Kidney (tissue), 14 donors: Measurements from ENCODE around the gene XPR1. TPM values are rescaled to one million over a fixed set of nuclear protein-coding genes. Genes with fewer than 3 reads are reported as not detected.

Experiments used
- DNase-seq, 5 donors: peaks; one replicate each; pipeline ENCODE4 v3.0.0-alpha.2; 2013 to 2020
- FAIRE-seq: peaks from 2 replicates; lab custom pipeline; 2012; peaks lifted over from hg19 to GRCh38; lab: Jason Lieb, UNC
- H3K27ac ChIP-seq, 2 donors: one replicate each; pipeline ENCODE4 v1.7.0; 2013; ENCODE audit warnings: low read depth in 2 of 2, low read length in 2 of 2, inconsistent platforms in 1 of 2
- H3K27me3 ChIP-seq: one replicate; pipeline ENCODE4 v1.7.1; 2013; ENCODE audit warnings: low read length, inconsistent platforms; ENCODE audit not compliant: control insufficient read depth, insufficient read depth
- H3K36me3 ChIP-seq, 3 donors: one replicate each; pipeline versions ENCODE4 v1.7.0 to v1.7.1; 2013; ENCODE audit warnings: low read length in 3 of 3, control low read depth in 1 of 3, inconsistent platforms in 1 of 3; ENCODE audit not compliant: insufficient read depth in 3 of 3, control insufficient read depth in 2 of 3
- H3K4me1 ChIP-seq, 3 donors: one replicate each; pipeline versions ENCODE4 v1.7.0 to v1.7.1; 2013; ENCODE audit warnings: low read length in 3 of 3, inconsistent platforms in 1 of 3, low read depth in 1 of 3; ENCODE audit not compliant: control insufficient read depth in 2 of 3, insufficient read depth in 2 of 3
- H3K4me3 ChIP-seq, 3 donors: one replicate each; pipeline versions ENCODE4 v1.7.0 to v1.8.1; 2013; ENCODE audit warnings: low read length in 3 of 3, control low read depth in 1 of 3, inconsistent platforms in 1 of 3
- H3K9ac ChIP-seq, 3 donors: one replicate each; pipeline versions ENCODE4 v1.7.0 to v1.7.1; 2013; ENCODE audit warnings: low read length in 3 of 3, control low read depth in 1 of 3, inconsistent platforms in 1 of 3
- H3K9me3 ChIP-seq, 3 donors: one replicate each; pipeline versions ENCODE4 v1.7.0 to v1.7.1; 2013; ENCODE audit warnings: low read length in 3 of 3, control low read depth in 1 of 3, inconsistent platforms in 1 of 3; ENCODE audit not compliant: control insufficient read depth in 2 of 3, insufficient read depth in 1 of 3
- intact Hi-C: fragments of 100-400 bp; cut with DNase I; formaldehyde crosslinking; loops from one replicate; pipeline ENCODE4 v1.11.1; 2022
- polyA plus RNA-seq: library from polyadenylated mRNA; stranded (reverse); fragments of 350-450 nt; fragmentation: Illumina TruSeq; extraction: RNeasy Lipid Tissue Mini Kit (QIAGEN cat#74804); gene quantifications from one replicate; pipeline ENCODE4 v1.2.3, GENCODE V29; 2014; ENCODE audit warnings: low read depth, low replicate concordance; ENCODE audit not compliant: insufficient read depth
- total RNA-seq: library from RNA; stranded (reverse); fragmentation: NEBNext Ultra II Directional; extraction: Animal tissue kit (Norgen Biotek cat#: 25700); gene quantifications from one replicate; pipeline ENCODE4 v1.2.1, GENCODE V29; 2021
- TF ChIP-seq, protein P1 (sequence below): IDR thresholded peaks from 3 replicates; pipeline ENCODE4 v1.5.1; 2012; ENCODE audit warnings: mild to moderate bottlenecking, moderate library complexity, borderline replicate concordance; ENCODE audit not compliant: insufficient read depth; ENCODE audit errors: extremely low read depth
- donor health status: control.
- donor health status: control.
- donor health status: control.
- donor health status: control.
- donor health status: control.
- donor health status: DM: yes; HTN: yes; CAD: no.
- donor health status: Normal renal cell carcinoma (clear cell type).

XPR1 gene
- total and polyA plus RNA-seq, 2 donors from 2014 or later = 10.9 to 33.5 TPM

DNA sequence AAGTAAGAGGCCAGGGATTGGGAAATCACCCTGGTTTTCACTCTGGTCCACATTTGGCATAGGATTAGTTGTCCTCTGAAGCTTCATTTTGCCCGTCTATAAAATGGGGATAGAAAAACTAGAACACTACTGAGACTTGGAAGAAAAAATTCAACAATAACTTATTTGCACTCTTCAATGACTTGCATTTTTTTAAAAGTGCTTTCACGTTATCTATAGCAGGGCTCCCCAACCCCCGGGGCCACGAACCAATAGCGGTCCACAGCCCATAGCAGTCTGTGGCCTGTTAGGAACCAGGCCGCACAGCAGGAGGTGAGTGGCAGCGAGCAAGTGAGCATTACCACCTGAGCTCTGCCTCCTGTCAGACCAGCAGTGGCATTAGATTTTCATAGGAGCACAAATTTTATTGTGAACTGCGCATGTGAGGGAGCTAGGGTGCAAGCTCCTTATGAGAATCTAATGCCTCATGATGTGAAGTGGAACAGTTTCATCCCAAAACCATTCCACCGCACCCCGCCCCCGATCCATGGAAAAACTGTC lies 283.7 kb downstream of the XPR1 start:
- FAIRE-seq = no peak
- no peak overlapping the region for H3K9ac ChIP-seq
- no peak overlapping the region for H3K27ac ChIP-seq
- peak in 2 of 5 donors; percentile 22 for DNase-seq
- no peaks in the 10 kb centered on the region for H3K9me3 ChIP-seq
- peaks cover 0 to 5% (median 0%) of the 10 kb centered on the region in 3 donors for H3K36me3 ChIP-seq
- H3K4me3 ChIP-seq = no peak overlapping the region
- peaks cover 0 to 8% (median 0%) of the 10 kb centered on the region in 3 donors for H3K4me1 ChIP-seq
- no peaks in the 10 kb centered on the region for H3K27me3 ChIP-seq
- intact Hi-C loops = no loop called here
- TF ChIP-seq, protein P1, sequence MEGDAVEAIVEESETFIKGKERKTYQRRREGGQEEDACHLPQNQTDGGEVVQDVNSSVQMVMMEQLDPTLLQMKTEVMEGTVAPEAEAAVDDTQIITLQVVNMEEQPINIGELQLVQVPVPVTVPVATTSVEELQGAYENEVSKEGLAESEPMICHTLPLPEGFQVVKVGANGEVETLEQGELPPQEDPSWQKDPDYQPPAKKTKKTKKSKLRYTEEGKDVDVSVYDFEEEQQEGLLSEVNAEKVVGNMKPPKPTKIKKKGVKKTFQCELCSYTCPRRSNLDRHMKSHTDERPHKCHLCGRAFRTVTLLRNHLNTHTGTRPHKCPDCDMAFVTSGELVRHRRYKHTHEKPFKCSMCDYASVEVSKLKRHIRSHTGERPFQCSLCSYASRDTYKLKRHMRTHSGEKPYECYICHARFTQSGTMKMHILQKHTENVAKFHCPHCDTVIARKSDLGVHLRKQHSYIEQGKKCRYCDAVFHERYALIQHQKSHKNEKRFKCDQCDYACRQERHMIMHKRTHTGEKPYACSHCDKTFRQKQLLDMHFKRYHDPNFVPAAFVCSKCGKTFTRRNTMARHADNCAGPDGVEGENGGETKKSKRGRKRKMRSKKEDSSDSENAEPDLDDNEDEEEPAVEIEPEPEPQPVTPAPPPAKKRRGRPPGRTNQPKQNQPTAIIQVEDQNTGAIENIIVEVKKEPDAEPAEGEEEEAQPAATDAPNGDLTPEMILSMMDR = no peak

DNA sequence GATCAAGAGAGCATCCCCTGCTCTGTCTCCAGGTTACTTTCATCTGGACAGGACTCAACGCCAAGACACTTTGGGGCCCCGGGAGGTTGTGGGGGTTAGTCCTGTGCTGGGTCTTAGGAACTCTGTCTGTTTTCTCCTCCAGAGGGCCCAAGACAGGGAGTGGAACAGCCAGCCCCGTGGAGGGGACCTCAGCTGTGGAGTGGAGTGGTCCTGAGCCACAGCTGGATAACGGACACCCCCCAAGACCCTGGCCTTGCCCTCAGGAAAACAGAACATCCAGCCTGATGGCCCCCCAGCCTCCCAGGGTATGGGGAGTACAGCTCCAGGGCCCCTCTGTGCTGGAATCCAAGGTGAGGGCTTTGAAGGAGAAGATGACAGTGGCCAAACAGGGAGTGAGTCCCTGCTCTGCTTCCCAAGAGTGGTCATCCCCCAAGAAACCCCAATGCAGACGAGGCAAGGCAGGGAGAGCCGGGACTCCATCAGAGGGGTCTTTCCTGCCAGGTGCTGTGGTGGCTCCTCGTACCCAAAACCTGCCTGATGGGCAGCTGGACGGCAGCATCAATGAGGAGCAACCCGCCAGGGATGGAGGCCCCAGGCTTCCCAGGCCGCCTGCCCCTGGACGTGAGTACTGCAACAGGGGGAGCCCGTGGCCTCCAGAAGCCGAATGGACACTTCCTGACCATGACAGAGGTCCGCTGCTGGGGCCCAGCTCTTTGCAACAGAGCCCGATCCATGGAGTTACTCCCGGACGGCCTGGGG lies 284.4 kb downstream of the XPR1 start:
- Histone ChIP-seq H3K27ac (no peak overlapping the region), H3K36me3 (peaks cover 0 to 5% (median 0%) of the 10 kb centered on the region in 3 donors), H3K4me1 (peaks cover 0 to 7% (median 0%) of the 10 kb centered on the region in 3 donors), H3K9ac (no peak overlapping the region), H3K9me3 (no peaks in the 10 kb centered on the region), H3K4me3 (no peak overlapping the region), H3K27me3 (no peaks in the 10 kb centered on the region)
- TF ChIP-seq, protein P1 = no peak
- FAIRE-seq (no peak), DNase-seq (peak in 2 of 5 donors; percentile 26 to 71)
- intact Hi-C loops = no loop called here

DNA sequence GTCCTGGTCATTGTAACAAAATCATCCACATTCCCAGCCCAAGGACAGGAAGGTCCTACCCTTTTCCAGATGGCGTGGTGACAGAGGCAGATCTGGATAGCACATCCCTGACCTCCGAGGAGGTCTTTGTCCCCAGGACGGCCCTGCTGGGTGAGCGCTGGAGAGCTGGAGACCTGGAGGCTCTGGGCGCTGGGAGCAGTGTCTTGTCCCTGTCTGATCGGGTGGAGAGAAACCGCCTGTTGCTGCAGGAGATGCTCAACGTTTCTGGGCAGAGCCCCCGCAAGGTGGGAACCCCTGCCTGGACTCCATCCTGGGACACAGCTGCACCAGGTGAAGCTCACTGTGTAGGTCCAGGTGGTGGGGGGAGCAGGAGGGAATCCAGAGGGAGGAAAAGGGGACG lies 284.9 kb downstream of the XPR1 start:
- Histone ChIP-seq H3K36me3 (peaks cover 0 to 5% (median 0%) of the 10 kb centered on the region in 3 donors), H3K9me3 (no peaks in the 10 kb centered on the region), H3K27ac (no peak overlapping the region), H3K27me3 (no peaks in the 10 kb centered on the region), H3K4me1 (peaks cover 0 to 2% (median 0%) of the 10 kb centered on the region in 3 donors), H3K4me3 (no peak overlapping the region), H3K9ac (no peak overlapping the region)
- TF ChIP-seq, protein P1 = no peak
- intact Hi-C loops = no loop called here
- DNase-seq (peak in 2 of 5 donors; percentile 26 to 33), FAIRE-seq (no peak)
